Inflammatory macrophage treated with lipopolysaccharide for 4 hours (primary cell): ENCODE measurements around the gene NDUFB4.

Experiments used
- DNase-seq: peaks from one replicate; pipeline ENCODE4 v3.0.0-alpha.2; 2020

The NDUFB4 gene

DNA sequence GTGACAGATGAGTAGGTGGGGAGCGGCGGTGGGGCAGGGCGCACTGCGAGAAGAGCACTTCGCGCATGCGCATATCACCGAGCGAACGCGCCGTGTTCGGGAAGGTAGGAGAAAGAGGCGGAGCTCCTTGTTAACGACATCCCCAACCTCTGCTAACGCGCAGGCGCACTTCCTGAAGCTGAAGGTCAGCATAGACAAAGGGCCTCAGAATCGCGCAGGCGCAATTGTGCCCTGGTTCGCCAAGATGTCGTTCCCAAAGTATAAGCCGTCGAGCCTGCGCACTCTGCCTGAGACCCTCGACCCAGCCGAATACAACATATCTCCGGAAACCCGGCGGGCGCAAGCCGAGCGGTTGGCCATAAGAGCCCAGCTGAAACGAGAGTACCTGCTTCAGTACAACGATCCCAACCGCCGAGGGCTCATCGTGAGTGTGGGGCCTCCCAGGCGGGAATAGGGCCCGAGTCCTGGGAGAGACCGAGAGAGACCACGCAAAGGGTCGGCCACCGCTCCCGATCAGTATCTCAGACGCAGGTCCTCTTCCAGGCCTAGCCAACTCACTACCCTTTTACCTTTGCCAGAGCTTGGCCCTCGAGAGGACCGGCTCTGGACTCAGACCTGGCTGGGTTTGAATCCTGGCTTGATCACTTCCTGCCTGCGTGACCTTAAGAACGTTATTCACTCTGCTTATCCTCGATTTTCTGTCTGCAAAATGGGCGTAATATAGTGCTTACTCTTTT is at the start of gene NDUFB4:
Gene NDUFB4 (plus strand): TSS at position 221 of the 737 bp plus-strand sequence. CDS start 24 bp downstream, at position 245.
- peak; percentile 99 for DNase-seq

GRCh38 chr3:120550546-120550945 is 45.6 kb upstream of the NDUFB4 start:
- no peak for DNase-seq

- DNase-seq = no peak
Measured at GRCh38 chr3:120552184-120553172, 43.7 kb upstream of the NDUFB4 start.

- no peak for DNase-seq
Measured at GRCh38 chr3:120554812-120555606, 41.1 kb upstream of the NDUFB4 start.

GRCh38 chr3:120555657-120556509 is 40.3 kb upstream of the NDUFB4 start:
- DNase-seq = no peak

DNA sequence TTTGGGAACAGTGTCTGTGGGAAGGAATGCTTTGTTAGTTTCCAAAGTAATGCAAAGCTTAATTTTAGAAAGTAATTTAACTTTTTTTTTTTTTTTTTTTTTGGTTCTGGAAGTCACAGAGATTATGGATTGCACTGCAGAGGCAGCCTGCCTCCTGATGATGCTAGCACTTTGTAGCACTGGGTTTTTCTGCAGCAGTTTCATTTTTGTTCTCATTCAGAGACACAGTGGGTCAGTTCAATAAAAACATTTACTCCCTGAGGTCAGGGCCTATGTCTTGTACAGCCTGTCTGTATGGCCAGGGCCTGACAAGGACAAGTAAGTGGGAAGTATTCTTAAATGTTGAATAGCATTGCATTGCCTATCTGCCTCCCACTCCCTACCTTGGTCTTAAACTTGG is 39.0 kb upstream of the NDUFB4 start:
- no peak for DNase-seq

DNA sequence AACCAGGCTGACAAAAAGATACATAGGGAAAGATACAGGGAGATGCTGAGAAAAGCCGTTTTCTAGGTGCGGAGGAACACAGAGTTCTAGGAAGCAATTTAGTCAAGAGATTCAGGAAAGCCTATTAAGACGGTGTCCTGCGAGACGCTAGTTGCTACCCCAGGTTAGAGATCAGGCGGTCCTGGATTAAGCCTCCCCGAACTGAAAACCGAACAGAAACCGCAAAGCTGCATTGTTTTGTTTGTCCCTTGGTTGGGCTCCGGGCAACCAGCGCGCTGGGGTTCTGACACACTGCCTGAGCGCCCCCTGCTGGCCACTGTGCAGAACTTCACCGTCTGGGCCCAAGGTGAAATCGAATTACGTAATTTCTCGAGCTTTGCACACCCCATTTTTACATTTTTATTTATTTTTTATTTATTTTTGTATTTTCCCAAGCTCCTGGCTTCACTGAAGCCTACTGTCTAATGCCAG is 37.3 kb upstream of the NDUFB4 start:
- peak; percentile 83 for DNase-seq

- DNase-seq = peak; percentile 73
Measured at GRCh38 chr3:120559242-120560061, 36.7 kb upstream of the NDUFB4 start.

GRCh38 chr3:120560304-120561250 is 35.6 kb upstream of the NDUFB4 start:
- DNase-seq = no peak

DNA sequence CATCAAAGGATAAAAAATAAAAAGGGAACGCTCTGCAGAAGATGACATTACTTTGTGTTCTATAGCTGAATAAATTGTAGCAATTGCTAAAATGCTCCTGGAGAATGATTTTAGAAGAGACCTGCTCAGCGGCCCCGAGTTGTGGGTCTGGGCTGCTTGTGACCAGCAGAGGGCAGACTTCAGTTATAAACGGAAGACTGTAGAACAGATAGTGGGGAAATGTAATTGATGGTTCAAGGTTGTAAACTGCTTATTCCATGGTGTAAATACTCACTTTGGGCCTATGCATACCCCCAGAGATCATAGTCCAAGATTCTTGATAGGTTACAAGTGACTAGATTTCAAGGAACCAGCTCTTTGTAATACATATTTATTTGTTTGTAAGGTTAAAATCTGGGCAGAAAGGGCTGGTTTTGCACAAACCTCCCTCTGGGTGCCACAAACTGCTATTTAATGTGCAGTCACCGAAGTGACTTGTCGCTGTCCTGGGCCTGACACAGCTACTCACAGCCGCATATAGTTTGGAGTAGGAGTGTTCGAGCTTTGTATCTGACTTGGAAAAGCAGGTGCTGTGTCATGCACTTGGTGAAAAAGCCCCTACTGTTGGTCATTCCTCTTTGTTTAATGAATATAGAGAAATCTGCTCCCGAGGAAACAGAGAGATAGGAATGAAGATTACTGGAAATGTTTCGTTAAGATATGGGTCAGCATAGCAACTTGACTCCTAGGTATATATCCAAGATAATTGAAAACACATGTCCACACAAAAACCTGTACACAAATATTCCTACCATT is 34.7 kb upstream of the NDUFB4 start:
- peak; percentile 69 for DNase-seq

- DNase-seq = no peak
Measured at GRCh38 chr3:120563356-120564022, 32.6 kb upstream of the NDUFB4 start.

GRCh38 chr3:120566243-120566975 is 29.7 kb upstream of the NDUFB4 start:
- no peak for DNase-seq

DNA sequence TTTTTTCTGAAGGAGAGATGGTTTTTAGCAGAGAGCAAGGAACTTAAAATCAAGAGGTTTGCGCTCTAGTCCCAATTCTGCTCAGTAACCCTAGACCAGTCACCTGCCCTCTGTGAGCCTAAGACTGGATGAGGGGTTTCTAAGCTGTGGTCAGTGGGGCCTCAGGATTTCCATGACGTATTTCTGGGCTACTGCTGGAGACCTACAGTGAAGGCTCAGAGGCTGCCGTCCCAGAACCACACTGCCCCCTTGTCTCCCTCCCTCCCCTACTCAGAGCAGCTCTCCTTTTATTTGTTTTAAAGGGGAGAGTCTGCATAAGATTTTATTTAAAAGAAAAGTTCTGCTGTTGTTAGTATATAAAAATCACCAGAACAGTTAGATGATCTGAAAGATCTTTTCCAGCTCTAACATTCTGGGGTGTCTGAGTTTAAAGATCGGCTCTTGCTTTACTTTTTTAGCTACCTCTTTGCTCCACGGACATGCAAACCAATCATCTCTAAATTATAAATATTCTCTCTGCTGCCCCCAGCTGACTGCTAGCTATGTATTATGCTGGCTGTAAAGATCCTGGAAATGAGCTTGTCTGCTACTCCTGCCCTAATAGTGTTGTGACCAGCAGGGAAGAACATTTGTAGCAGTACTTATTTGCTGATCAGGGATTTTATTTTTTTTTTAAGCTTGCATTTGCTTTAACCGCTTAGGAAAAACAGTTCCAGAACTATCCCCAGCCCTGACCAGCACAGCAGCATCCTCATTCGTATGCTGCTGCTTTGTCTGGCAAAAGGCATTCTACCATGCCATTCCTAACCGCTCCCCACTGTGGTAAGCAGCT is 28.6 kb upstream of the NDUFB4 start:
- DNase-seq = peak; percentile 6

DNA sequence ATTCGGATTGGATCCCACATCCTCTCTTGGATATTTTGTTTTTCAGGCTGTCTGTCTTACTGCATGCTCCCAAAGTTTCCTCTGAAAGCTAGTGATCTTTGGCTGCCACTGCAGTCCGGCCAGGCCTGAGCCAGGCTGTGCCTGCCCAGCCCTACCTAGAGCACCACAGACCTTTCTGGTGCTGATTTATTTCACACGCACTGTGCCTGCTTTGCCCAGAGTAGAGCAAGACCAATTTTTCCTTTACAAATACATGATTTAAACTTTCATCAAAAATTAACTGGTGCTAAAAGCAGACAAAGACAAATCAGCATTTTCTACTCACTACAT is 28.0 kb upstream of the NDUFB4 start:
- no peak for DNase-seq

DNA sequence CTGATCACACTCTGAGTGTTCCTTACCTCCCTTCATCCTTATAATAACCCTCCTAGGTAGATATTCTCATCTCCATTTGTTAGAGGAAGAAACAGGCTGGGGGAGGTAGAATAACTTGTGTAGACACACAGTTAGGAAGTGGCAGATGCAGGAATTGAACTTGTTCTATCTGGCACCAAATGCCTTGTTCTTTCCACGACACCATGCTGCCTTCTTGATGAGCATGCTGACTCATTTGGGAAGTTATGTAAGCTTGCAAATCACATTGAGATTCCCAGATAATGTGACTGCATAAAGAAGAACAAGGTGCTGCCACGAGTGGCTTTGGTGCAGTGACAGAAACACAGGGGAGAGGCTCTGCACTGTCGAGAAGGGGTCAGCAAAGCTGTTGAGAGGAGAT is 27.5 kb upstream of the NDUFB4 start:
- DNase-seq = peak; percentile 34

DNA sequence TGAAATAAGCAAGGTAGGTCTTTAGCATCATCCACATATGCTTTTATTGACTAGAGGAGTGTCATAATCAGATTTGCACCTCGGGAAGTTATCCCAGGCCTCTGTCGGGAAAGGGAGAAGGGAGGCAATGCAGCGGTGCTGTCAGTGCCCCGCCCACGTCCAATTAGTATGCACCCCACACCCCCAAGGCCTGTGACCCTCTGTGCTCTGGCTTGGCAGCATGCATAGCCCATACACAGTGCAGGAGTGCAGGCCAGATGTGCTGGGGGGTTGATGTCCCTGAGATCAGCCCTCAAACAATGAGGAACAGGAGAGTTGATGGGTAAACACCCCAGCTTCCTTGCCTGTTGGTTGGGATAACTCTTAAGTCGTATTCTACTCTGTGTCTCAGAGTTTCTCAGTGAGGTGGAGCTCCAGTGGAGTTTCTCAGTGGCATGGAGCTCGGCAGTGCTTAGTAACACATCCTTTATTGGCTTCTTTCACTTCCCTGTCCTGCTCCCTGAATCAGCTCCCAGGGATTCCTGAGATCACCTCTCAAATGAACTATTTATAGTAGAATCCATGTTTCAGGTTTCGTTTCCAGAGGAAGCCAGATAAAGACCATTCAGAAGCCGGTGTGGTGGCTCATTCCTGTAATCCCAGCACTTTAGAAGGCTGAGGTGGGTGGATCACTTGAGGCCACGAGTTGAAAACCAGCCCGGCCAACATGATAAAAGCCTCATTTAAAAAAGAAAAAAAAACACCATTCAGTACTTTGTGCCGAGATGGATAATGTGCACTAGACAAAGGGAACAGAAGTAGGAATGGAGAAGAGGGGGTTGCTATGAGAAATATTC is 26.7 kb upstream of the NDUFB4 start:
- DNase-seq = peak; percentile 23
